Activated T-cell treated with anti-CD3 and anti-CD28 coated beads for 4 hours (primary cell): ENCODE data around the gene KMT2C.
"Not testable (repeated sequence)": the region's sequence is repeated elsewhere in the genome, so short reads cannot be mapped to it uniquely, and the experiment has no call there.

ENCODE experiments used
- DNase-seq: peaks from one replicate; pipeline ENCODE4 v3.0.0-alpha.2; 2020

KMT2C gene

DNA sequence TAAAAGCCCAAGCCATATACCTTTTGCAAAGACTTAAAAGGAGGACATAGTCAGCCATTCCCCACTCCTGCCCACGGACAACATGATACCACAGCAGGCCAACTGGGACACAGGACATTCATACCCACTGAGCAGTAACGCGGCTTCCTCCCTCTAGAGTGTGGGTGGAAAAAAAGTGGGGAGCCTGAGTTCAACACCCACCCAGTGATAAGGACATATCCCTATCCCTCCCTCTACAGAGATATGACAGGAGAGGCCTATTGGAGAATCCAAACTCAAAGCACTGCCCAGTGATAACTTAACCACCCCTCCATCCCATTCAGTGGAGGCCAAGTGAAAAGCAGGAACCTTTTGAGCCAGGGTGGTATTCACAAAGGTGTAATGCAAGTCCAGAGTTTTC lies 148.8 kb downstream of the KMT2C start:
- not testable (repeated sequence) for DNase-seq

GRCh38 chr7:152286219-152286618 lies 149.6 kb downstream of the KMT2C start:
- not testable (repeated sequence) for DNase-seq

- not testable (repeated sequence) for DNase-seq
Measured at GRCh38 chr7:152284998-152285397, 150.8 kb downstream of the KMT2C start.

DNA sequence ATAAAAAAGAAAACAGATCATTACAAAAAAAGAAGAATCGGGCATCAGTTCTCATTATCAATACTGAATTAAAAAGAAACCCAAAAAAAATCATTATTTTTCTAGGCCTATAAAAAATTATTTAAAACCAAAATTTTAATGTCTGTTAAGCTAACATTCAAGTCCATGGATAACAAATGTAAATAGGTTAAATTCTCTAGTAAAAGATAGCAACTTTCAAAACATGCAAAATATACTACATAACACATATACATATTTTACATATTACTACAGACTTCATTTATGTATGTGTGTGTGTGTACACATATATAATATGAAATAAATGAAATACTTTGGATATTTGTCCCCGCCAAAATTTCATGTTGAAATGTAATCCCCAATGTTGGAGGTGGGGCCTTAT lies 158.1 kb downstream of the KMT2C start:
- DNase-seq = not testable (repeated sequence)

GRCh38 chr7:152270427-152270826 lies 165.4 kb downstream of the KMT2C start:
- DNase-seq = not testable (repeated sequence)

DNA sequence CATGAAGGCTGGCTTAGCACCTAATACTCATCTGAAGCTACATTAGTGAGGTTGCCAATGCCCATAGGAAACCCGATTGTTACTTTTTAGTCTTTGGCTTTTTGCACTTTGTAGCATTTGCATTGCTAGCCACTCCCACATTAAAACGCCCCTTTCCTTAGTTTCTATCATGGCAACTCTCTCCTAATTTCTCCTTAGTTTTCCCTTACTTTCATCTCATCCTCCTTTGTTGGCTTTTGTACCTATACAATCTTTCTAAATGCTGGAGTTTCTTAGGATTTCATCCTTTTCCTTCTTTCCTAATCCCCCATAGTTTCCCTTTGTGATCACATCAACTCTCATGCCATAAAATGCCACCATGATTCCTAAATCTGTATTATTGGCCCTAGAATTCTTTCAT lies 168.9 kb downstream of the KMT2C start:
- DNase-seq = not testable (repeated sequence)

- DNase-seq = not testable (repeated sequence)
Measured at GRCh38 chr7:152264915-152265314, 170.9 kb downstream of the KMT2C start.

DNA sequence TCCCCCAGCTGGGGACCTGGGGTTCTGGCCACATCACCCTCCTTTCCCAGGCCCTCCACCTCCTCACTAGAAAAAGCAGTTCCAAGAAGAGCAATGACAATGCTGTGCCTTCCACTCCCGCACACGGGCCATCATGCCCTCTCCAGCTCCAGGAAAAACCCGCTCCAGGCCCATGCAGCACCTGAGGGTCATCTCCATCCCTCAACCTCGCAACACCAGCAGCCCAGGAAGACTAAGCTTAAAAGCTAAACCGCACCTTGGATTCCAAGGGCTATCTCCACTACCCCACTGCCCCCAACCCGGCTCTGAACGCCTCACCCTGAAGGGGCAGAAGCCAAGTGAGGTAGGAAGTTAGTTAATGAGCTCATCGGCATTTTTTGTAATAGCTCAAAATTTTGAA lies 173.7 kb downstream of the KMT2C start:
- DNase-seq = not testable (repeated sequence)

DNA sequence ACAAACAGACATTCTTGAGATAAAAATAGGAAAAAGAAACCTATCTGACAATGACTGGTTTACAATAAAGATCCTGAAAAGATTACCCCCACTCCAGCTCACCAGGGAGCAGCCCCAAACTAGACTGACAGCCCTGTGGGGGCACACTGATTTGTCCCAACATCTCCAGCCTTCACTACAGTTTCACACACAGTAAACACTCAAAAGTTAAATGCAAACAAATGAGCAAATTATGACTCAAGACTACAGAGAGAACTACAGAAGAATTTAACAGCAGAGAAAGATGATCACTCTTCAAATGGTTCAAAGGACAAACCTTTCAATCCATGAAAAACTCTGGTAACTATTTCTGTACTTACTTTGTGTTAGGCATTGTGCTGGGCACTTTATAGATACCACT lies 176.2 kb downstream of the KMT2C start:
- not testable (repeated sequence) for DNase-seq

GRCh38 chr7:152247851-152248250 lies 188.0 kb downstream of the KMT2C start:
- DNase-seq = not testable (repeated sequence)

- DNase-seq = not testable (repeated sequence)
Measured at GRCh38 chr7:152245417-152245816, 190.4 kb downstream of the KMT2C start.

GRCh38 chr7:152243464-152243863 lies 192.3 kb downstream of the KMT2C start:
- not testable (repeated sequence) for DNase-seq

GRCh38 chr7:152241301-152241700 lies 194.5 kb downstream of the KMT2C start:
- not testable (repeated sequence) for DNase-seq

DNA sequence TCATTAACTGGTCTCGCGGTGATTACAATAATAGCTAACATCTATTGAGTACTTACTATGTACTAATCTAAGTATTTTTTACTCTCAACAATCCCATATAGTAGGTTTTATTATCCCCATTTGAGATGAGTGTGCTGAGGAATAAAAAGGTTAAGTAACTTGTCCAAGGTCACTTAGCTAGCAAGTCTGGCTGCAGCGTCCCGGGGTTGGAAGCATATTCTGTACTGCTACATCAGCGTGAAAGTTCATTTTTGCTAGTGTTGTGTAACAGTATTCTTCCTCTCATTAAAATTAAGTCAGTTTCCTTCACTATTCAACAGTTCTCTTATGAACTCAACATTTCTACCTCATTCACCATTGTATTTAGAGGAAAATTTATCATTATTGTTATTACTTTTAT lies 199.5 kb downstream of the KMT2C start:
- DNase-seq = not testable (repeated sequence)

DNA sequence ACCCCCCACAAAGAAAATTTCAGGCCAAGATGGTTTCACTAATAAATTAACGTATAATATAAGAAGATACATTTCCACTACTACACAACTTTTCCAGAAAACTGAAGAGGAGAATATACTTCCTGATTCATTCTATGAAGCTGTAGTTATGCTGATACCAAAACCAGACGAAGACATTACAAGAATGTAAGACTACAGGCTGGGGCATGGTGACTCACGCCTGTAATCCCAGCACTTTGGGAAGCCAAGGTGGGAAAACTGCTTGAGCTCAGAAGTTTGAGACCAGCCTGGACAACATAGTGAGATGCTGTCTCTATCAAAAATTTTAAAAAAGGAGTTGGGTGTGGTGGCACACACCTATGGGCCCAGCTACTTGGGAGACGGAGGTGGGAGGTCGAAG lies 201.4 kb downstream of the KMT2C start:
- not testable (repeated sequence) for DNase-seq

DNA sequence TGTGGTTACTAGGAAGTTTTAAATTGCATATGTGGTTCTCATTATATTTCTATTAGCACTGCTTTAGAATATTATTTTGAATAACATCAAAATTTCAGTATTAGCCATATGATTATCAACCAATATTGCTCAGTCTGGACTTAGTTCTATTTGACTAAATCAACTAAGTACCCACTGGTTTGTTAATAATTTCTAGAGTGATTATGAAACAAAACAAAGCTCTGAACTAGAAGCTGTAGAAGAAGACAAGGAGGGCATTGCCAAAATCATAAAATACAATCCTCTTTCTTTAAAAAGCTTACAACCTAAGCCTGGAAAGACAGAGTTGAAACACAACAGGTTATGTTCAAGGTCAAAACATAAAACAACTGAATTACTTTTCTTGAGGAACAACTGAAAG lies 204.7 kb downstream of the KMT2C start:
- no peak for DNase-seq

GRCh38 chr7:152219556-152219955 lies 216.2 kb downstream of the KMT2C start:
- not testable (repeated sequence) for DNase-seq

- not testable (repeated sequence) for DNase-seq
Measured at GRCh38 chr7:152208766-152209165, 227.0 kb downstream of the KMT2C start.

DNA sequence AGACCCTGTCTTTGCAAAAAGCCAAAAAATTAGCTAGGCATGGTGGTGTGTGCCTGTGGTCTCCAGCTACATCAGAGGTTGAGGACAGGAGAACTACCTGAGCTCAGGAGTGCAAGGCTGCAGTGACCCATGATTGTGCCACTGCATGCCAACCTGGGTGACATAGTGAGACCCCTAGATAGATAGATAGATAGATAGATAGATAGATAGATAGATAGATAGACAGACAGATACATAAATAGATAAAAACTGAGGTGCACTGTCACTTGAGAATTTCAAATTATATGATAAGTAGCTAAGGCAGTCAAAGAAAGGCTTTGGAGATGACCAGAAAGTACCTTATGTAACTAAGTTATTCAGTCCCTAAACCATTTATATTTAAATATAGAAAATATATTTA lies 231.4 kb downstream of the KMT2C start:
- not testable (repeated sequence) for DNase-seq

DNA sequence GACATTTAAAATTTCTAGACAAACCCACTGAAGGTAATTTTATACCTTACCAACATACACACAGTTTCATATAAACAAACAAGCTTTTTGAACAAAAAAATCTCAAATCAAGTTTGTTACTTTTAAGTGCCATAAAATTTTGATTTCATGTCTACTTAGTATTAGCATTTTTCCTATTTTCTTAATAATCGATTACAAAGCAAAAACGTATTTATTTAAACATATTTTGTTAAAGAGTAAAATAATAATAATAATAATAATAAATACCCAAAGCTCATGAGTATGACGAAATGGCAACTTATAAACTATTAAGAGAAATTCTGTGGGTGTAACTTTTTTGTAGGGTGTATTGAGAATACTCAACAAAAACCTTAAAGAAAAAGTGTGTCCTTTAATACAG lies 232.7 kb downstream of the KMT2C start:
- no peak for DNase-seq

DNA sequence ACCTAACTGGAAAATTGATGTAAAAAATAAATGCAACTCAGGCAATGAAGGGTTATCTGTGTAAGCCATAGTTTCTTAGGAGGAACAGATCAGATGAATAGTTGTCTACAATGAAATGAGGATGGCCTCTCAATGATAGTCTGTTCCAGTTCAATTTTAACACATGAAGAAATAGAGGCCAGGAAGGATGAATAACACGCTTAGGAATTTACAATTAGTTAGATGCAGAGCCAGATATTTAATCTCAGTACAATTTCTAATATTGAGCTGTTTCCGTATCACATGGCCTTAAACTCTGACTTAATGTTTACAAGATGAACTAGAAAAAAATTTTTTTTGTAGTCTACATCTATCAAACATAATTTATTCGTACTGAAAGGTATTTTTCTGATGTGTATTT lies 233.7 kb downstream of the KMT2C start:
- no peak for DNase-seq

DNA sequence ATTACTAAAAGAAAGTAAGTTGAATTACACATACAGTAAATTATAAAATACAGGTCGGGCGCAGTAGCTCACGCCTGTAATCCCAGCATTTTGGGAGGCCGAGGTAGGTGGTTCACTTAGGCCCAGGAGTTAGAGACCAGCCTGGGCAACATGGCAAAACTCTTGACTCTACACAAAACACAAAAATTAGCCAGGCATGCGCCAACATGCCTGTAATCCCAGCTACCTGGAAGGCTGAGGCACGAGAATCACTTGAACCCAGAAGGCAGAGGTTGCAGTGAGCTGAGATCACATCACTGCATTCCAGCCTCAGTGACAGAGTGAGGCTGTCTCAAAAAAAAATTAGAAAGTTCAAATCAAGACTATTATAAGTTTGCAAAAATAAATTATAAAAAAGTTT lies 235.4 kb downstream of the KMT2C start:
- no peak for DNase-seq

DNA sequence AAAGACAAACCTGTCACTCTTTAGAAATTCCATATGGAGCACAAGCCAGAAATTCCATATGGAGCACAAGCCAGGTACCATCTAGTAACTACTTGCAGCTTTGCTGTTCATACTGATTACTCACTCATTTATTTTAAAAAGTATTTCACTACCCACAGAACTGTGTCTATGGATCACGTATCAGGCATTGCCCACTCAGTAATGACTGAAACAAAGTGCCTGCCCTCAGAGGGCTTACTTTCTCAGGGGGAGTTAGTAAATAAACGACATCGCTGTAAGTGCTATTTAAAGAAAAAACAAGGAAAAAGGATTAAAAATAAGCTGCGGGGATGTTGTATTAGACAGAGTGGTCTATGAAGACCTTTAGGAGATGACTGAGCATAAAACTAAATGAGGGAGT lies 239.4 kb downstream of the KMT2C start:
- no peak for DNase-seq

DNA sequence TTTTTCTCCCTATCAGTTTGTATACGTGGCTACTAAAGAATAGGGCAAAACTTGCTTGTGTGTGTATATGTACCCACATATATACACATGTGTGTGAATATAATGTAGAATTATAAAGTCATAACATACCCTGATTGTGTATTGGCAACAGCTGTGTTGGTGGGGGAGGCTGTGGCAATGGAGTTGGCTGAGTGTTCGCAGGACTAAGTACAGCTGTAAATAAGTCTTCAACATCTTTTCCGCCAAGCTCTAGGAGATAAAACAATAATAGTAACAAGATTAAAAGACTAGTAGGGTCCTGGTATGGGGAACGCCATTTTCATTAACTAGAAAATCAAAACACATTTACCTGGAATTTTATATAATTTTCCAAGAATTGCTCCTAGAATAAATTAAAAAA lies 241.9 kb downstream of the KMT2C start:
- DNase-seq = no peak

- DNase-seq = no peak
Measured at GRCh38 chr7:152189061-152189460, 246.7 kb downstream of the KMT2C start.

- no peak for DNase-seq
Measured at GRCh38 chr7:152185558-152185957, 250.2 kb downstream of the KMT2C start.
